NCI-H2196 (cell line): ENCODE measurements around the gene BBS5.
"Not testable (repeated sequence)": the region's sequence is repeated elsewhere in the genome, so short reads cannot be mapped to it uniquely, and the experiment has no call there.

ENCODE experiments used
- DNase-seq: peaks from one replicate; lab custom pipeline; 2025; ENCODE audit not compliant: unreplicated experiment; lab: John Stamatoyannopoulos, UW

The BBS5 gene

DNA sequence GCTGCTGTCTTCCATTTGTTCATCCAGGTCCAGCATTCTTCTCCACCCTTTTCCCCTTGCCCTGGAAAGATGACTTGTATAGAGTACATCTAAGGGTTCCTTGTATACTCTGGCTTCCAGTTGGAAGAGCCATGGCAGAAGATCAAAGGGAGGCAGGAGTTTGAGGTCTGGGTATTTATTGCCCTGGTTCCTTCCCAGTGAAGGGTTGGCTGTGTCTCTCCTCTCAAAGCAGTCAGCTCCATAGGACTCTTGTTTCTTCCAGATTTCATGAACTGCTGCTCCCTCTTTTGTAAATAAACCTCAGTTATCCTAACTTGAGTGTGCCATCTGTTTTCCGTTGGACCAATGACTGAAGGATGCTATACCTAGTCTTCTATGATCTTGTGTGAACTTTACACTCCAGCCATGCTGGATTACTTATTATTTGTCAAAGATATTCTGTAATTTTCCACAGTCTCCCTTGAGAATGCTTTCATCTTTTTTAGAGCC is 6.4 kb downstream of the BBS5 start:
- DNase-seq = no peak

DNA sequence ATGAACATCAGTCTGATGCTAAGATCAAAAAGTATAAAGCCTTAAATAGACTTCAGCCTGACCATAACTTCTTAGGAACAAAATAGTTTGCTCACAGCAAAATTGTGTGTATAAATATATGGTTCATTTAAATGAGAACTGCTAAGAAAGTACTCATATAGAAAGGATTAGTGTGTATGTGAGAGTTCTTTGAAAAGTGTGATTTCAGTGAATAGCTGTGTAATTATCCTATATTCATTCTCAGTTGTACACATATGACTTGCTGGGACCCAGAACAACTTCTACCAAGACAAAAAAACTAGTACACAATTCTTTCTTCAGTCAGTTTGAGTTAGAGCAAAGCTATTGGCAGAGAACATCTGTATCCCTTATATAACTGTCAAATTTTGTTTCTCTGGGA is 7.2 kb downstream of the BBS5 start:
- no peak for DNase-seq

DNA sequence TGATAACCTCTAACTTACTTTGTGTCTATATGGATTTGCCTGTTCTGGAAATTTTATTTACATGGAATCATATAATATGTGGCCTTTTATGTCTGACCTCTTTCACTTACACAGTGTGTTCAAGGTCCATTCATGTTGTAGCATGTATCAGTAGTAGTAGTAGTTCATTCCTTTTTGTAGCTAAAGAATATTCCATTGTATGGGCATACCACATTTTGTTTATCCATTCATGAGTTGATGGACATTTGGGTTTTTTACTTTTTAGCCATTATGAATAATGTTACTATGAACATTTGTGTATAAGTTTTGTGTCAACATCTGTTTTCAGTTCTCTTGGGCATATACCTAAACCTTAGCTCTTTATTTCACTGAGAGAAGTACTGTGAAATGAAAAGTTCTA is 11.5 kb downstream of the BBS5 start:
- no peak for DNase-seq

DNA sequence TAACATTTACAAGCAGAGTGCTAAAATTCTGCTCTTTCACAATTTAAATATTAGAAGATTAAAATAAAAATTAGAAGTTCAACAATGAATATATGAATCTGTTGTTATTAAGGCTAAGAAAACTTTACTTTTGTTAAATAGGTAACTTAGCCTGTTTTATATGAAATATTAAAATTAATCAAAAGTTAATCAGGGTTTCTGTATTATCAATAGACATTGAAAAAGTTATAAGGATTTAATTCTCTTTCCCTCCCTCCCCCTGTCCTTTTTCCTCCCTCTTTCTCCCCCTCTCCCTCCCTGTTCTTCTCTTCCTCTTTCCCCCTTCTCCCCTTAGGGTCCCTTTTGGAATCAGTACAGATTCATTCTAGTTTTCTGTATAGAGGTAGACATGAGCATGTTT is 12.1 kb downstream of the BBS5 start:
- no peak for DNase-seq

DNA sequence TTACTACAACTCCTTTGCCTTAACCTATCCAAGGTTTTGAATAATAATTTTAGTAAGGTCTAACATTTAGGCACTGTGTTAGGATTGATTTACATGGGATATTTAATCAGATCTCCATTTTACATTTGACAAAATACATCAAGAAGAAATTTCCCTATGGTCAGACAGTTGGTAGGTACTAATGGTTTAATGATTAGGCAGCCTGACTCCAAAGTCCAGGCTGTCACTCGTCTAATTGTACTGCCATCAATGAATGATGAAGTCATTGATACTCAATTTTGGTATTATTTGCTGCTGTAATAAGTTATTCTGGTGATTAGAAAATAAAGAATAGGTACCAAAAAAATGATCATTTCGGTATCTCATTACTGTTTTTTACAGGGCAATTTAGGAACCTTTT is 14.1 kb downstream of the BBS5 start:
- no peak for DNase-seq

DNA sequence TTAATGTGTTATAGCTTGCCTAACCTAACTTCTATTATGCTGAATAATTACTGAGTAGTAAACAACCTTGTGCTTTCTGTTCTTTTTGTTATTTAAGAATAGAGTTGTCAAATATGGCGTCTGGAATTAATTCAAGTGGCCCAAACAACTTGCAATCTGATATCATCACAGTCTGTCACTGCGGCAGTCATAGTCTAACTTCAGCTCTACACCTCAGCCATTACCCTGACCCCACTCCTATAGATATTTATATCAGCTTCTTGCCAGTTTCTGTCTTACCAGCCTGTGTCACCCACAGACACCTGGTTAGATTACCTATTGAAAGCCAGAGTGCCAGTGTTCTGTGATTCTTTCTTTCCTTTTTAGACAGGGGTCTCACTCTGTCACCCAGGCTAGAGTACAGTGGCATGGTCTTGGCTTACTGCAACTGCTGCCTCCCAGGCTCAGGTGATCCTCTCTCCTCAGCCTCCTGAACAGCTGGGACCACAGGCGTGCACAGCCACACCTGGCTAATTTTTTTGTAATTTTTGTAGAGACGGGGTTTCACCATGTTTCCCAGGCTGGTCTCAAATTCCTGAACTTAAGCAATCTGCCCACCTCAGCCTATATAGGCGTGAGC is 16.1 kb downstream of the BBS5 start:
- no peak for DNase-seq

DNA sequence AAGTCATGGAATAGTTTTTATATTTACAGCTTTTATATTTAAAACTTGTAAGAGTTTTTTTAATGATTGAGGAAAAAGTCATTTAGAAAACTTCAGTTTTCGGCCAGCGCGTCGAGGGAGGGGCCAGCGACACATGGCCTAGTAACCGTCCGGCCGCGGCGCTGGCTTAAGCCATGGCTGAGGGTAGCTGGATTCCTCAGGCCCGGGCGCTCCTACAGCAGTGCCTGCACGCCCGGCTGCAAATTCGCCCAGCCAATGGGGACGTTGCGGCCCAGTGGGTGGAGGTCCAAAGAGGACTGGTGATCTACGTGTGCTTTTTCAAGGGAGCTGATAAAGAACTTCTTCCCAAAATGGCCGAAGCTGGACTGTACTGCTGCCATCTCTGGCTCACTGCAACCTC is 25.4 kb downstream of the BBS5 start:
- DNase-seq = no peak

DNA sequence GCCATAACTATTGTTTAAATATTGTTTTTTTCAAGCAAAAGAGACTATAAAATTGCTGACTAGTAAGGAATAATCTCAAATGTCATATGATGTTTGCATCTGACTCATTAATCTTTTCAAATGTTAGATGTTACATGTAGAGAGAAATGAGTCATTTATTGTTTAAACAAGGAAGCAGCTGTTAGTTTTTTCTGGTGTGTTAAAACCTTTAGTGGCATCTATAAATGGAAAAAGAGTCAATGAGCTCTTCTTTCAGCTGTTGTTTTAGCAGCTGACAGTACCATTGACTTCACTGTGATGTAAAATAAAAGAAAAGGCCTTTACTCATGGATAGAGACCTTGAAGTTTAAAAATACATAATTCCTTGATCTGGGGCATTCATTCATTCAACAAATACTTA is 28.4 kb downstream of the BBS5 start:
- peak; percentile 68 for DNase-seq

DNA sequence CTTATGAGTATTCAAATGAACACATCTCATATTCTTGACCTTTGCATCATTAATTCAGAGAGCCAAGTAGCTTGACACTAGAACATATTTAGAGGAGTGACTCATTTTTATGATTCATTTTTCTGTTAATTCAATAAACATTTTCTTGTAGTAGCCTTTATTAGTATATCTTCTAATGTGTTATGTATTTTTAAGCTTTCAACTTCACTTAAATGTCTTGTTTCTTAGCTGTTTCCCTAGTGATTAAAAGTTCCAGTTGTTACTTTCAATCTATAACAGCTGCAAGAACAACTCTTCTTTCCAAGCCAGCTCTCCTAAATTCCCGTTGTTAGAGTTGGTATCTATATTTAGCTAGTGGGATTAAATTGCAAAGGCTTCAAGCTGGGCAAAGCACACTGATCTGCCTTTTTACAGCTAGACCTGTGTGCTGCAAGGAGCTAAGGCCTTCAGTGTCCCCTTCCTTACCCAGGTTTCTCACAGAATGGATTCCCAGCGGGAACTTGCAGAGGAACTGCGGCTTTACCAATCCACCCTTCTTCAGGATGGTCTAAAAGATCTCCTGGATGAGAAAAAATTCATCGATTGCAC is 30.1 kb downstream of the BBS5 start, which contains the start of gene KLHL41:
Gene KLHL41, plus strand, starts transcription at position 405 of the 588 bp plus-strand sequence. Its CDS starts 77 bp downstream, at position 482.
- DNase-seq = no peak

DNA sequence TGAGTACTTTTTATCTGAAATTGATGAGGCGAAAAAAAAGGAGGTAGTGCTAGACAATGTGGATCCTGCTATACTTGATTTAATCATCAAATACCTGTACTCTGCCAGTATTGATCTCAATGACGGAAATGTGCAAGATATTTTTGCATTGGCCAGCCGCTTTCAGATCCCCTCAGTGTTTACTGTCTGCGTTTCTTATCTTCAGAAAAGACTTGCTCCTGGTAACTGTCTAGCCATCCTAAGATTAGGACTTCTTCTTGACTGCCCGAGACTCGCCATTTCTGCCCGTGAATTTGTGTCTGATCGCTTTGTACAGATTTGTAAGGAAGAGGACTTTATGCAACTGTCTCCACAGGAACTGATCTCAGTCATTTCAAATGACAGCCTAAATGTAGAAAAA is 30.7 kb downstream of the BBS5 start:
- no peak for DNase-seq

DNA sequence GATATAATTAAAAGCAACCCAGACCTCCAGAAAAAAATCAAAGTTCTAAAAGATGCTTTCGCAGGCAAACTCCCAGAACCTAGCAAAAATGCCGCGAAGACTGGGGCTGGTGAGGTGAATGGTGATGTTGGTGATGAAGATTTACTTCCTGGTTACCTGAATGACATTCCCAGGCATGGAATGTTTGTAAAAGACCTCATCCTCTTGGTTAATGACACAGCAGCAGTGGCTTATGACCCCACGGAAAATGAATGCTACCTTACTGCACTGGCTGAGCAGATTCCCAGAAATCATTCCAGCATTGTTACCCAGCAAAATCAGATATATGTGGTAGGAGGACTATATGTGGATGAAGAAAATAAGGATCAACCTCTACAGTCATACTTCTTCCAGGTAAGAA is 31.2 kb downstream of the BBS5 start:
- no peak for DNase-seq

DNA sequence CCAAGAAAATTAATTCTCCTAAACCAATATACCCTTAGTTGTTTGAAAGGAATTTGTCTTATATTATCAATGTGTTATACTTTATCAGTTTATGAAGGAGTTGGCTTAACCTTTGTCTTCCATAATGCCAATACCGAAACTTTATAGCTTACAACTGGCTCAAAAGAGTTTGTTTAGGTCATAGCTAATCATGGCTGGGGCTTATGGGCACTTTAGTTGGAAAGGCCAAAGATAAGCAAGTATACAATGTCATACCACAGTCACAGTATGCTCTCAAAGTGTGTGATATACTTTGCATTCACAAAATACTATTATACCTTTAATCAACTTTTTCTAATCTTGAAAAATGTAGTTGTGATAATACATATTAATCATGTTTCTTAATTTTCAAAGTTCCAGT is 32.5 kb downstream of the BBS5 start:
- DNase-seq = no peak

DNA sequence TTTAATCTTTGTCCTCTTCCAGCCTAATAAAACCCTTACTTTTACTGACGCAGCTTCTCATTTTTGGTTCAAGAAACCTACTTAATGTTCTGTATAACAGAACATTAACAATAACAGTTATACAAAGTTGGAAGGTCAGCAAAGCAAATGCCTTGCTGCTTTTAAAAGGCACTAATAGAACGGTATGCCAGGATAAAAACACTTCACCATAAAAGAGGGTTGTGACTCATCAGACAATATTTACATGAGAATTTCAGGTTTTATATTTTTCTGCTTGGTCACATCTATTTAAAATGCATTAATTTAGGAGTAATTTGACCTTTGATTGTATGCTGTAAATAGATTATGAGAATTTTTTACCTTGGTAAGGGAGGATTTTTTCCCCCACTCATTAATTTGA is 33.2 kb downstream of the BBS5 start:
- no peak for DNase-seq

DNA sequence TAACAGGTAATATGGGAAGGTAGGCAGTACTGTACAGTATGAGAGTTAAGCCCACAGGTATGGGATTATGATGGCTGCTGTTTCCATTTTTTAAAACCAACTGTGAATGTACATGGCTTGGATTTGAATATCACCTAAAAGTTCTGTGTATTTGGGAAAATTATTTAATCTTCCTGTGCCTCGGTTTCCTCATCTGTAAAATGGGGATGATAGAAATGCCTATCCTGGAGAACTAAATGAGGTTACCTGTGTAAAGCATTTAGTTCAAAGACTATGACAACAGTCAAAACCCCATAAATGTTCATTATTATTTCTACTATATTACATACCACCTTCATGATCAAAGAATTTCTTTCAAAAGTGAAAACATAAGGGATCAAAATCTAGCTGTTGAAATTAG is 33.8 kb downstream of the BBS5 start:
- DNase-seq = no peak

DNA sequence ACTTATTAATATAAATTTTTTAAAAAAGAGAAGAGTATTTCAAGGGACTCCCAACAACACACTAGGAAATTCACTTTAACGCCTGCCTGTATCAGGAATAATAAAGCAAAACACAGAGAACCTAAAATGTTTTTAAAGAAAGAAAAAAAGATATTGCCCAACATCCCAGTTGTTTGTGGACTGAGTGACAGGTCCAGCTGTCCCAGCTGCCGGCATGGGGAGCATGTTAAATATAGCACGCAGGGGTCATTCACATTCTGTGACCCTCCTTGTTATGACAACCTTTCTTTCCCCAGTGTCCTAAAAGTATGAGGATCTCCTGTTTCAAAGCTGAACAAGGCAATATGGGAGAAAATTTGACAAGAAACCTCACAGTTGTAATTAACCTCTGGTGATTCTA is 34.6 kb downstream of the BBS5 start:
- no peak for DNase-seq

DNA sequence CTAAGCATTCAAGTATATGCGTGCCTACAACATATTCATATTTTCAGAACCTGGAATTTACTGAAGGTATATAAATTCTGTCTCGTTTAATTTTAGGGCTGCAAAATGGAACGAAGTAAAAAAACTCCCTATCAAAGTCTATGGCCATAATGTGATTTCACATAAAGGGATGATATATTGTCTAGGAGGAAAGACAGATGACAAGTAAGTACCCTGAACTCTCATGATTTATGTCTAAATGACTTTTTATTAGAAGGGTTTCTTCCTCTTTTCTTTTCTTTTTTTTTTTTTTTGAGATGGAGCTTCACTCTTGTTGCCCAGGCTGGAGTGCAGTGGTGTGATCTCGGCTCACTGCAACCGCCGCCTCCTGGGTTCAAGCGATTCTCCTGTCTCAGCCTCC is 35.5 kb downstream of the BBS5 start:
- DNase-seq = not testable (repeated sequence)

DNA sequence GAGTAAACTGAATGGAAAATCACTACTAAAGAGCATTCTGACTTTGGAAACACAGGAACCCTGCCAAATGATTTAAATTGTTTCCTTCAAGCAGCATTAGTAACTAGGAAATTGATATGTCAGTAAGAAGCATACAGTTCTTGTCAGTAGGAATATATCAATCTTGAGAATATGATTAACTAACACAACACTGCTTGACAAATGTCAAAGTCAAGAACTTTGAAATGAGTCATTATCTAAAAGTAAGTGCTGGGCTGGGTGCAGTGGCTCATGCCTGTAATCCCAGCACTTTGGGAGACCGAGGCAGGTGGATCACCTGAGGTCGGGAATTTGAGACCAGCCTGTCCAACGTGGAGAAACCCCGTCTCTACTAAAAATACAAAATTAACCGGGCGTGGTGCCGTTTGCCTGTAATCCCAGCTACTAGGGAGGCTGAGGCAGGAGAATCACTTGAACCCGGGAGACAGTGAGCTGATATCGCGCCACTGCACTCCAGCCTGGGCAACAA is 37.2 kb downstream of the BBS5 start:
- DNase-seq = not testable (repeated sequence)

DNA sequence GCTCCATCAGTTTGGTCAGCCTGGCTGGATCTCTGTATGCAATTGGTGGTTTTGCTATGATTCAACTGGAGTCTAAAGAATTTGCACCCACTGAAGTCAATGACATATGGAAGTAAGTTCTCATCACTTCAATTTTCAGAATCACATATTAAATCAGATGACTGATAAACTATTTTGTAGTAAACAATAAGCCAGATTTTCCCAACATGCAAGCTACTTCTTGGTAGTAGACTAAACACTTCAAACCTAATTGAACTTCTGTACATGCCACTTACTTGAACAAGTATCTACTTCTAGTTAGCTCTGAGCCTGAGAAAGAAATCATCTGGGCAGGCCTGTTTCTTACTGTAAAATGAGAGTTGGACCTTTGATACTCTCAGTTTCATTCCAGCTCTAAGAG is 41.6 kb downstream of the BBS5 start:
- no peak for DNase-seq

DNA sequence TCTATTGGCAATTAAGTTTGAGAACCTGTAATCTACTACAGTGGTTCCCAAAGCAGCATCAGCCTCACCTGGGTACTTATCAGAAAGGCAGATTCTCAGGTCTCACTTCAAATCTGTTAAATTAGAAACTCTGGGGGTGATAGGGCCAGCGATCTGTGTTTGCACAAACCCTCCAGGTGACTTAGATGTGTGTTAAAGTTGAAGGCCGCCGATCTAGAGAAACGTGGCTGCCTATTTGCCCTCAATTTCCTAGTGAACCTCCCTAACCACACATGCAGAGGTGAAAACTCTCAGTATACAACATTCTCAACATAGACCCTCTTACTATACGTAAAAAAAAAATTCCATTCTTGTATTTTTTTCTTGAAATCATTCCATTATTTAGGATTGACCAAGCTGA is 44.4 kb downstream of the BBS5 start:
- no peak for DNase-seq

DNA sequence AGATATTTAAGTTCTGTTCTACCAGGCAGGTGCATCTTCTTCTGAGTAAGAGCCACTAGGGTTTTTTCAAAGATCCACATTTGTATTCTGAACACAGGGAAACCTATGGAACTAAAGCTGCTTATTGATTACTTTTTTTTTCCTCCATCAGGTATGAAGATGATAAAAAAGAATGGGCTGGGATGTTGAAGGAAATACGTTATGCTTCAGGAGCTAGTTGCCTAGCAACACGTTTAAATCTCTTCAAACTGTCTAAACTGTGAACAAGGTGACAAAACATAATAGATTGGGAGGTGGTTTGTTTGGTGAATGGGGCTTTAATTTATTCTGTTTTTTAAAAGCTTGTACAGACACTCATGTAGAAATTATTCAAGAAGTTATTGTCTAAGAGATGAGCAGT is 46.1 kb downstream of the BBS5 start:
- no peak for DNase-seq

DNA sequence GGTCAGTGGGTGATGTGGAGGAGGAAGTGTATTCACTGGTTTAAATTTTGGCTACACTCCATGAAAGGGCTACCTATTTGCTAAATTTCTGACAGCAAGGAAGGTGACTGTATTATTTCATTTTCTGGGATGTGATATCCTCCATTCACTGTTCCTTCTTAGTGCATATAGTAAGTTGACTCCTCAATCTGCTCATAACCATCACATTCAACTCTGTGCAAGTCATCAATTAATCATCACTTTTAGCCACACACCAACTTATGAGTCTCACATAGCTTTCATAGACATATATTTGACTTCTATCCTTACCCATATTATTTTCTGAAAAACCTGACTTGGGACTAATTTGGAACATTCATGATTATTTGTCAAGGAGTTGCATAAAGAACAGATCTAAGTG is 47.2 kb downstream of the BBS5 start:
- no peak for DNase-seq

DNA sequence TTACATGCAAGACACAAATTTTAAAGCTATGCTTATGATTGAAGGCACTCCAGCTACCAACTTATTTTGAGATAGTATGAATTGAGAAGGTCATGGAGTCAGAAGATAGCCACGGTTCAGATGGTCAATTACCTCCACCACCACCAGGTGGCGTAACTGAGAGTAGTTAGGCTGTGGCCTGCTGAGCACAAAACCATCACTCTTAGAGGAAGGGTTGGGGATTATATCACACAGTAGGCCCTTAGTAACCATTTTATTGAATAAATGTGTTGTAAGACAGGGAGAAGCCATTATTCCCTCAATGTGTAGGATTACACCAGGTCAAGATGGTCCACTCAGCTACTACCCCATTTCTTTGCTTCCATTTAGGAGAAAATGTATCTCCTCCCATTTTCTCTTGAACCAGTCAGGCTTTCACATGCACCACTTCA is 49.0 kb downstream of the BBS5 start:
- peak; percentile 65 for DNase-seq

DNA sequence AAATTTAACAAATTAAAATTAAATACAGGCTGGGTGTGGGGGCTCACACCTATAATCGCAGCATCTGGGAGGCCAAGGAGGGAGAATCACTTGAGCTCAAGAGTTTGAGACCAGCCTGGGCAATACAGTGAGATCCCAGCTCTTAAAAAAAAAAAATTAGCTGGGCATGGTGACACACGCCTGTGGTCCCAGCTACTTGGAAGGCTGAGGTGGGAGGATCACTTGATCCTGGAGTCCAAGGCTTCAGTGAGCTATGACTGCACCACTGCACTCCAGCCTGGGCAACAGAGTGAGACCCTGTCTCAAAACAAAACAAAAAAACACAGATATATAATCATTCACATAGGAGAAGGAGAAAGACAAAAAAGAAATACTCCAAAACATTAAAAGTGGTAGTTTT is 60.2 kb downstream of the BBS5 start:
- DNase-seq = not testable (repeated sequence)
